HEK293T (cell line): ENCODE measurements around the gene REEP3.

Experiments used
- CTCF ChIA-PET: fragments of 350-600 bp; formaldehyde crosslinking; extraction: SDS; loops from one replicate; lab custom pipeline; 2021; ENCODE audit warnings: antibody characterized with exemption, inconsistent platforms; lab: Yijun Ruan, JAX
- POLR2A ChIA-PET: fragments of 350-600 bp; formaldehyde crosslinking; extraction: SDS; loops from one replicate; lab custom pipeline; 2020; ENCODE audit warnings: antibody characterized with exemption, inconsistent platforms; lab: Yijun Ruan, JAX
- DNase-seq: peaks from one replicate; pipeline ENCODE4 v3.0.0; 2012; ENCODE audit warnings: mixed read lengths; ENCODE audit errors: extremely low spot score
- ARNT ChIP-seq: fragments of 450-650 bp; IDR thresholded peaks from 2 replicates; pipeline ENCODE4 v1.6.1; 2017; ENCODE audit warnings: mild to moderate bottlenecking
- BHLHE40 ChIP-seq: fragments of 450-650 bp; IDR thresholded peaks from 2 replicates; pipeline ENCODE4 v1.6.1; 2016; ENCODE audit warnings: mild to moderate bottlenecking, moderate library complexity, borderline replicate concordance
- CTBP1 ChIP-seq: fragments of 450-650 bp; IDR thresholded peaks from 2 replicates; pipeline ENCODE4 v1.6.1; 2016; ENCODE audit warnings: borderline replicate concordance
- ELF4 ChIP-seq: fragments of 450-650 bp; IDR thresholded peaks from 2 replicates; pipeline ENCODE4 v1.6.1; 2017; ENCODE audit warnings: antibody characterized with exemption
- FOXA1 ChIP-seq: fragments of 450-650 bp; IDR thresholded peaks from 2 replicates; pipeline ENCODE4 v1.6.1; 2016; ENCODE audit warnings: mild to moderate bottlenecking
- FOXK2 ChIP-seq: fragments of 450-650 bp; IDR thresholded peaks from 2 replicates; pipeline ENCODE4 v1.6.1; 2016; ENCODE audit warnings: mild to moderate bottlenecking
- FOXM1 ChIP-seq: fragments of 450-650 bp; IDR thresholded peaks from 2 replicates; pipeline ENCODE4 v1.6.1; 2017; ENCODE audit warnings: mild to moderate bottlenecking, borderline replicate concordance
- HDGF ChIP-seq: fragments of 450-650 bp; IDR thresholded peaks from 2 replicates; pipeline ENCODE4 v1.6.1; 2017; ENCODE audit warnings: antibody characterized with exemption, borderline replicate concordance
- L3MBTL2 ChIP-seq: fragments of 450-650 bp; conservative IDR thresholded peaks from 2 replicates; pipeline ENCODE4 v1.6.1; 2016; ENCODE audit warnings: mild to moderate bottlenecking
- LEF1 ChIP-seq: fragments of 450-650 bp; IDR thresholded peaks from 2 replicates; pipeline ENCODE4 v1.6.1; 2017; ENCODE audit warnings: mild to moderate bottlenecking, borderline replicate concordance
- NFRKB ChIP-seq: fragments of 450-650 bp; IDR thresholded peaks from 2 replicates; pipeline ENCODE4 v1.6.1; 2016; ENCODE audit warnings: mild to moderate bottlenecking, moderate library complexity
- PKNOX1 ChIP-seq: fragments of 450-650 bp; IDR thresholded peaks from 2 replicates; pipeline ENCODE4 v1.6.1; 2016
- SP1 ChIP-seq: fragments of 450-650 bp; IDR thresholded peaks from 2 replicates; pipeline ENCODE4 v1.6.1; 2017
- SUZ12 ChIP-seq: fragments of 450-650 bp; IDR thresholded peaks from 2 replicates; pipeline ENCODE4 v1.6.1; 2016; ENCODE audit warnings: mild to moderate bottlenecking
- TARDBP ChIP-seq: fragments of 450-650 bp; IDR thresholded peaks from 2 replicates; pipeline ENCODE4 v1.6.1; 2016
- ZNF384 ChIP-seq: fragments of 450-650 bp; IDR thresholded peaks from 2 replicates; pipeline ENCODE4 v1.6.1; 2016

REEP3 gene

GRCh38 chr10:63527401-63527800 lies 6.2 kb downstream of the REEP3 start:
- DNase-seq = no peak
- CTCF ChIA-PET = no interaction called here
- POLR2A ChIA-PET = no interaction called here
- TF ChIP-seq ELF4 = no peak
- TF ChIP-seq LEF1 = no peak
- TF ChIP-seq FOXM1 = no peak
- TF ChIP-seq FOXA1 = no peak
- TF ChIP-seq SUZ12 = no peak
- TF ChIP-seq ARNT = no peak
- TF ChIP-seq PKNOX1 = no peak
- TF ChIP-seq FOXK2 = no peak
- TF ChIP-seq HDGF = no peak
- no peak for TF ChIP-seq L3MBTL2
- no peak for TF ChIP-seq TARDBP
- no peak for TF ChIP-seq NFRKB
- TF ChIP-seq ZNF384 = no peak

GRCh38 chr10:63528084-63528744 lies 7.0 kb downstream of the REEP3 start:
- CTCF ChIA-PET = no interaction called here
- POLR2A ChIA-PET = no interaction called here
- no peak for TF ChIP-seq SP1
- no peak for TF ChIP-seq NFRKB
- no peak for TF ChIP-seq FOXK2
- no peak for TF ChIP-seq ELF4
- TF ChIP-seq TARDBP = no peak
- TF ChIP-seq CTBP1 = no peak
- no peak for TF ChIP-seq PKNOX1
- no peak for TF ChIP-seq ARNT
- no peak for TF ChIP-seq ZNF384
- no peak for TF ChIP-seq FOXM1
- no peak for TF ChIP-seq BHLHE40
- TF ChIP-seq FOXA1 = no peak
- TF ChIP-seq L3MBTL2 = no peak
- TF ChIP-seq HDGF = no peak
- no peak for DNase-seq

GRCh38 chr10:63530409-63530808 lies 9.2 kb downstream of the REEP3 start:
- TF ChIP-seq NFRKB (no peak), CTBP1 (no peak), FOXK2 (no peak), ELF4 (no peak)
- CTCF ChIA-PET = no interaction called here
- DNase-seq = no peak
- POLR2A ChIA-PET = no interaction called here

GRCh38 chr10:63534723-63535122 lies 13.5 kb downstream of the REEP3 start:
- ChIA-PET POLR2A (no interaction called here), CTCF (no interaction called here)
- no peak for DNase-seq
- TF ChIP-seq TARDBP (no peak), ZNF384 (no peak), SUZ12 (no peak), FOXM1 (no peak), NFRKB (no peak), PKNOX1 (no peak), LEF1 (no peak), HDGF (no peak), FOXA1 (no peak), BHLHE40 (no peak)

- CTCF ChIA-PET = no interaction called here
- no peak for TF ChIP-seq ZNF384
- no peak for TF ChIP-seq L3MBTL2
- no peak for TF ChIP-seq PKNOX1
- TF ChIP-seq BHLHE40 = no peak
- no peak for TF ChIP-seq ARNT
- TF ChIP-seq HDGF = no peak
- no peak for TF ChIP-seq ELF4
- no peak for TF ChIP-seq CTBP1
- TF ChIP-seq FOXM1 = no peak
- no peak for TF ChIP-seq TARDBP
- TF ChIP-seq FOXA1 = no peak
- TF ChIP-seq SUZ12 = no peak
- TF ChIP-seq NFRKB = no peak
- TF ChIP-seq SP1 = no peak
- no peak for DNase-seq
- POLR2A ChIA-PET = interaction anchor here (1.1 kb wide), 1 partner anchor 363 kb away, joined by 3 read pairs; no protein-coding TSS in a partner anchor
Measured at GRCh38 chr10:63536698-63537097, 15.5 kb downstream of the REEP3 start.

GRCh38 chr10:63537536-63537935 lies 16.3 kb downstream of the REEP3 start:
- TF ChIP-seq TARDBP (no peak), LEF1 (no peak)
- ChIA-PET POLR2A (no interaction called here), CTCF (no interaction called here)
- DNase-seq = no peak
